ENCODE results near the gene CCT5. TPM values are rescaled to one million over a fixed set of nuclear protein-coding genes. Genes with fewer than 3 reads are reported as not detected.

The CCT5 gene
- polyA plus RNA-seq, 3 donors, result 142 to 236 (median 229) TPM

GRCh38 chr5:10288592-10289219 lies 38.6 kb downstream of the CCT5 start:
- TF ChIP-seq CTCF (IDR thresholded peaks at IDR 0.05), result no peak
- Histone ChIP-seq H3K4me3 (replicated peaks in 1 of 3; ENCODE audit: low read depth in 2 of 3, low read length in 3 of 3) (no peak overlapping the region), H4K20me1 (ENCODE audit: insufficient read depth, low read length) (no peaks in the 10 kb centered on the region), H3K4me2 (replicated peaks; ENCODE audit: extremely low read depth, low read length, poor library complexity, severe bottlenecking) (no peak overlapping the region), H2AFZ (ENCODE audit: insufficient read depth, low read depth, low read length, poor library complexity, severe bottlenecking) (no peak overlapping the region), H3K79me2 (ENCODE audit: insufficient read depth, low read length) (no peaks in the 10 kb centered on the region), H3K9me3 (replicated peaks in 1 of 2; ENCODE audit: control insufficient read depth in 1 of 2, insufficient read depth in 1 of 2, low read length in 2 of 2) (no peaks in the 10 kb centered on the region), H3K9ac (ENCODE audit: insufficient read depth, low read length, poor library complexity, severe bottlenecking) (no peak overlapping the region), H3K4me1 (ENCODE audit: control insufficient read depth in 1 of 2, insufficient read depth in 2 of 2, low read length in 2 of 2) (no peaks in the 10 kb centered on the region), H3K36me3 (replicated peaks in 1 of 2; ENCODE audit: control insufficient read depth in 1 of 2, insufficient read depth in 2 of 2, low read length in 2 of 2) (no peaks in the 10 kb centered on the region), H3K27ac (ENCODE audit: low read depth in 1 of 2, low read length in 2 of 2) (no peak overlapping the region), H3K27me3 (ENCODE audit: control insufficient read depth in 2 of 2, insufficient read depth in 2 of 2, low read length in 2 of 2) (no peaks in the 10 kb centered on the region)
- Mint-ChIP-seq H3K27ac (no peak overlapping the region), H3K27me3 (ENCODE audit: low read depth in 3 of 3) (peaks cover 1 to 4% (median 2%) of the 10 kb centered on the region in 3 donors), H3K36me3 (no peaks in the 10 kb centered on the region), H3K4me3 (no peak overlapping the region), H3K9me3 (peaks cover 0 to 1% (median 0%) of the 10 kb centered on the region in 7 donors), H3K4me1 (peaks cover 11% of the 10 kb centered on the region)
- DNase-seq, result no peak
- 45% methylated on average over 11 of the region's 13 CpGs for WGBS (ENCODE audit: insufficient coverage)
- intact Hi-C loops (cut with micrococcal nuclease), result no loop called here

- Histone ChIP-seq H3K36me3 (replicated peaks in 1 of 2; ENCODE audit: control insufficient read depth in 1 of 2, insufficient read depth in 2 of 2, low read length in 2 of 2) (no peaks in the 10 kb centered on the region), H3K9ac (ENCODE audit: insufficient read depth, low read length, poor library complexity, severe bottlenecking) (no peak overlapping the region), H3K27me3 (ENCODE audit: control insufficient read depth in 2 of 2, insufficient read depth in 2 of 2, low read length in 2 of 2) (no peaks in the 10 kb centered on the region), H3K4me1 (ENCODE audit: control insufficient read depth in 1 of 2, insufficient read depth in 2 of 2, low read length in 2 of 2) (no peaks in the 10 kb centered on the region), H4K20me1 (ENCODE audit: insufficient read depth, low read length) (no peaks in the 10 kb centered on the region), H2AFZ (ENCODE audit: insufficient read depth, low read depth, low read length, poor library complexity, severe bottlenecking) (no peak overlapping the region), H3K9me3 (replicated peaks in 1 of 2; ENCODE audit: control insufficient read depth in 1 of 2, insufficient read depth in 1 of 2, low read length in 2 of 2) (no peaks in the 10 kb centered on the region), H3K27ac (ENCODE audit: low read depth in 1 of 2, low read length in 2 of 2) (no peak overlapping the region), H3K4me2 (replicated peaks; ENCODE audit: extremely low read depth, low read length, poor library complexity, severe bottlenecking) (no peak overlapping the region), H3K4me3 (replicated peaks in 1 of 3; ENCODE audit: low read depth in 2 of 3, low read length in 3 of 3) (no peak overlapping the region), H3K79me2 (ENCODE audit: insufficient read depth, low read length) (no peaks in the 10 kb centered on the region)
- intact Hi-C loops (cut with micrococcal nuclease), result no loop called here
- peaks cover 0 to 1% (median 0%) of the 10 kb centered on the region in 7 donors for H3K9me3 Mint-ChIP-seq
- 87% methylated on average over 4 of the region's 6 CpGs for WGBS (ENCODE audit: insufficient coverage)
- DNase-seq, result no peak
- no peak overlapping the region for H3K4me3 Mint-ChIP-seq
- H3K27me3 Mint-ChIP-seq (ENCODE audit: low read depth in 3 of 3), result peaks cover 1 to 4% (median 2%) of the 10 kb centered on the region in 3 donors
- no peaks in the 10 kb centered on the region for H3K36me3 Mint-ChIP-seq
- TF ChIP-seq CTCF (IDR thresholded peaks at IDR 0.05), result no peak
- peaks cover 11% of the 10 kb centered on the region for H3K4me1 Mint-ChIP-seq
- H3K27ac Mint-ChIP-seq, result no peak overlapping the region
These were observed 39.3 kb downstream of the CCT5 start for GRCh38 chr5:10289353-10289752.

Measured in CD14-positive monocyte (primary cell).